ENCODE data around the gene JUND. TPM values are rescaled to one million over a fixed set of nuclear protein-coding genes. Genes with fewer than 3 reads are reported as not detected.

JUND gene
- total RNA-seq, 2 experiments from 2014 or later = 1,827 to 1,976 TPM

DNA sequence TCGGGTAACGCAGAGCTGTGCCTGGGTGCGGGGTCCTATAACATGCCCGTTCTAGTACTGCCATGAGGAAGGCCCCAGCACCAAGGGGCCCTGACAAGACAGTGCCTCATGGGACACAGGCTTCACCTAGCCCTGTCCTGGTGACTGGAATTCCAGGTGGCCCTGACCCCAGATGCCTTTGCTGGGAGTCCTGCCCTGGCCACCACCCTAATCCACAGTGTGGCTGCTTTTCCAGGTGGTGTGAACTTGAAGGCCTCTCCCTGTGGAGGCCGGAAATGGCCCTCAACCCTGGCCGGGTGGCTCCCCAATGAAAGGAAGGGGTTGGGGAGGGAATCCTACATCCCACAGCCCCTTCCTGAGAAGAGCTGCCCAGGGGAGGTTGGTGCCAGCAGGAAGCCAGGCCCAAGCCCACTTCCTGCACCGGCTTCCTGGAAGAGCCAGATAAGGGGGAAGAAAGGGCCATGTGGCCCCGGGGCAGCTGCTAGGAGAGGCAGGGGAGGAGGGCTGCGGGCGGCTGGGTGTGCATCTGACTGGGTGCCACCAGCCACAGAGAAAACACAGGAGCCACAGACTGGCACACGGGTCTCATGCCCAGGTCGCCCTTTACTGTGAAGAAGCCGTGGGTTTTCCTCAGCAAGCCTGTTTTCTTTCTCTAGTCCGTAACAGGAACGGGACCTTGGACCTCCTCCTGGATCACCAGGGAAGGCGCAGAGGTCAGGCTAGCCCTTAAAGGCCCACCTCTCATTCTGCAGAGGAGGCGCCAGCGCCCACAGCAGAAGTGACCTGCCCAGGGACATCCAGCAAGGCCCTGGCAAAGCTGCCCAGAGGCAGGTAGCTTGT is 36.8 kb upstream of the JUND start:
- H3K9me3 Mint-ChIP-seq = no peaks in the 10 kb centered on the region
- Histone ChIP-seq H3K27ac (ENCODE audit: low read depth in 1 of 2, low read length in 2 of 2) (peak overlapping the region; percentile 87 to 92), H3K36me3 (ENCODE audit: insufficient read depth, low read length) (peaks cover 12% of the 10 kb centered on the region), H3K9me3 (ENCODE audit: control insufficient read depth in 1 of 2, insufficient read depth in 1 of 2, low read length in 2 of 2) (no peaks in the 10 kb centered on the region), H3K27me3 (ENCODE audit: control insufficient read depth in 1 of 2, insufficient read depth in 2 of 2, low read length in 2 of 2) (no peaks in the 10 kb centered on the region), H3K4me3 (ENCODE audit: low read length) (peak overlapping the region; percentile 40), H3K4me1 (ENCODE audit: insufficient read depth, low read length) (peaks cover 75% of the 10 kb centered on the region)
- peak; percentile 61 for ATAC-seq (ENCODE audit: poor library complexity)
- TF ChIP-seq, protein P1, sequence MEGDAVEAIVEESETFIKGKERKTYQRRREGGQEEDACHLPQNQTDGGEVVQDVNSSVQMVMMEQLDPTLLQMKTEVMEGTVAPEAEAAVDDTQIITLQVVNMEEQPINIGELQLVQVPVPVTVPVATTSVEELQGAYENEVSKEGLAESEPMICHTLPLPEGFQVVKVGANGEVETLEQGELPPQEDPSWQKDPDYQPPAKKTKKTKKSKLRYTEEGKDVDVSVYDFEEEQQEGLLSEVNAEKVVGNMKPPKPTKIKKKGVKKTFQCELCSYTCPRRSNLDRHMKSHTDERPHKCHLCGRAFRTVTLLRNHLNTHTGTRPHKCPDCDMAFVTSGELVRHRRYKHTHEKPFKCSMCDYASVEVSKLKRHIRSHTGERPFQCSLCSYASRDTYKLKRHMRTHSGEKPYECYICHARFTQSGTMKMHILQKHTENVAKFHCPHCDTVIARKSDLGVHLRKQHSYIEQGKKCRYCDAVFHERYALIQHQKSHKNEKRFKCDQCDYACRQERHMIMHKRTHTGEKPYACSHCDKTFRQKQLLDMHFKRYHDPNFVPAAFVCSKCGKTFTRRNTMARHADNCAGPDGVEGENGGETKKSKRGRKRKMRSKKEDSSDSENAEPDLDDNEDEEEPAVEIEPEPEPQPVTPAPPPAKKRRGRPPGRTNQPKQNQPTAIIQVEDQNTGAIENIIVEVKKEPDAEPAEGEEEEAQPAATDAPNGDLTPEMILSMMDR (IDR thresholded peaks at IDR 0.05) = no peak
- ChIA-PET POLR2A (interaction anchor here (0.7 to 13.9 kb wide), 7 partner anchors 8 to 43 kb away, joined by 3 to 761 read pairs (median 4); partner anchors contain the start of gene JUND), CTCF (interaction anchor here (1.2 to 19.5 kb wide), 4 partner anchors 10 to 126 kb away, joined by 3 to 340 read pairs (median 8); partner anchors contain the start of gene JUND)
- H3K27me3 Mint-ChIP-seq = no peaks in the 10 kb centered on the region
- peaks cover 51% of the 10 kb centered on the region for H3K4me1 Mint-ChIP-seq (ENCODE audit: low read depth)
- H3K4me3 Mint-ChIP-seq = peak overlapping the region; percentile 84
- peaks cover 25% of the 10 kb centered on the region for H3K36me3 Mint-ChIP-seq (ENCODE audit: low read depth)
- DNase-seq = peak in 11 of 14 experiments; percentile 24 to 78 (median 54)
- intact Hi-C loops (cut with DNase I, micrococcal nuclease) = no loop called here
- peak overlapping the region; percentile 90 for H3K27ac Mint-ChIP-seq

GRCh38 chr19:18313398-18313797 is 32.0 kb upstream of the JUND start:
- H3K36me3 ChIP-seq (ENCODE audit: insufficient read depth, low read length) = peaks cover 40% of the 10 kb centered on the region
- H3K9me3 ChIP-seq (ENCODE audit: control insufficient read depth in 1 of 2, insufficient read depth in 1 of 2, low read length in 2 of 2) = no peaks in the 10 kb centered on the region
- H3K27ac ChIP-seq (ENCODE audit: low read depth in 1 of 2, low read length in 2 of 2) = peak overlapping the region in 1 of 2 donors; percentile 43
- no peak for ATAC-seq (ENCODE audit: poor library complexity)
- TF ChIP-seq, protein P1 (IDR thresholded peaks at IDR 0.05) = no peak
- H3K4me1 ChIP-seq (ENCODE audit: insufficient read depth, low read length) = peaks cover 48% of the 10 kb centered on the region
- no peak for DNase-seq
- H3K4me3 ChIP-seq (ENCODE audit: low read length) = no peak overlapping the region
- Mint-ChIP-seq H3K27ac (no peak overlapping the region), H3K36me3 (ENCODE audit: low read depth) (peaks cover 40% of the 10 kb centered on the region), H3K4me3 (no peak overlapping the region), H3K4me1 (ENCODE audit: low read depth) (peaks cover 11% of the 10 kb centered on the region), H3K9me3 (no peaks in the 10 kb centered on the region), H3K27me3 (no peaks in the 10 kb centered on the region)
- ChIA-PET POLR2A (interaction anchor here (1.7 to 13.9 kb wide), 2 partner anchors 10 to 28 kb away, joined by 4 to 761 read pairs; partner anchors contain the start of gene JUND), CTCF (no interaction called here)
- no peaks in the 10 kb centered on the region for H3K27me3 ChIP-seq (ENCODE audit: control insufficient read depth in 1 of 2, insufficient read depth in 2 of 2, low read length in 2 of 2)
- intact Hi-C loops (cut with DNase I, micrococcal nuclease) = no loop called here

GRCh38 chr19:18312092-18312534 is 30.7 kb upstream of the JUND start:
- Mint-ChIP-seq H3K4me3 (no peak overlapping the region), H3K36me3 (ENCODE audit: low read depth) (peaks cover 43% of the 10 kb centered on the region), H3K27ac (no peak overlapping the region), H3K9me3 (no peaks in the 10 kb centered on the region), H3K4me1 (ENCODE audit: low read depth) (peaks cover 6% of the 10 kb centered on the region), H3K27me3 (no peaks in the 10 kb centered on the region)
- peaks cover 0 to 6% of the 10 kb centered on the region in 2 experiments for H3K9me3 ChIP-seq (ENCODE audit: control insufficient read depth in 1 of 2, insufficient read depth in 1 of 2, low read length in 2 of 2)
- no peak overlapping the region for H3K4me3 ChIP-seq (ENCODE audit: low read length)
- intact Hi-C loops (cut with DNase I, micrococcal nuclease) = no loop called here
- POLR2A ChIA-PET = interaction anchor here (1.7 to 13.9 kb wide), 2 partner anchors 8 to 26 kb away, joined by 4 to 761 read pairs; partner anchors contain the start of gene JUND
- CTCF ChIA-PET = interaction anchor here (0.9 kb wide), 1 partner anchor 32 kb away, joined by 3 read pairs; no protein-coding TSS in a partner anchor
- H3K4me1 ChIP-seq (ENCODE audit: insufficient read depth, low read length) = peaks cover 48% of the 10 kb centered on the region
- no peak overlapping the region for H3K27ac ChIP-seq (ENCODE audit: low read depth in 1 of 2, low read length in 2 of 2)
- no peaks in the 10 kb centered on the region for H3K27me3 ChIP-seq (ENCODE audit: control insufficient read depth in 1 of 2, insufficient read depth in 2 of 2, low read length in 2 of 2)
- TF ChIP-seq, protein P1 (IDR thresholded peaks at IDR 0.05) = no peak
- H3K36me3 ChIP-seq (ENCODE audit: insufficient read depth, low read length) = peaks cover 52% of the 10 kb centered on the region
- DNase-seq = no peak
- no peak for ATAC-seq (ENCODE audit: poor library complexity)
